HG02678 (cell line): Measurements from ENCODE around the gene CNTN6.

Source experiments
- ATAC-seq: cut with Tn5 transposase; IDR thresholded peaks from one replicate; pipeline ENCODE4 v1.9.1; 2021; ENCODE audit warnings: mild to moderate bottlenecking, moderate library complexity; ENCODE audit not compliant: unreplicated experiment

Gene CNTN6

GRCh38 chr3:1092771-1093170 is at the start of gene CNTN6:
CNTN6 (plus strand) TSS chr3:1093024; CDS start chr3:1148009, 54,985 bp downstream.
- no peak for ATAC-seq

- ATAC-seq = no peak
Observed at GRCh38 chr3:1048558-1048957, 44.3 kb upstream of the CNTN6 start.

- no peak for ATAC-seq
Observed at GRCh38 chr3:1055870-1056269, 37.0 kb upstream of the CNTN6 start.

DNA sequence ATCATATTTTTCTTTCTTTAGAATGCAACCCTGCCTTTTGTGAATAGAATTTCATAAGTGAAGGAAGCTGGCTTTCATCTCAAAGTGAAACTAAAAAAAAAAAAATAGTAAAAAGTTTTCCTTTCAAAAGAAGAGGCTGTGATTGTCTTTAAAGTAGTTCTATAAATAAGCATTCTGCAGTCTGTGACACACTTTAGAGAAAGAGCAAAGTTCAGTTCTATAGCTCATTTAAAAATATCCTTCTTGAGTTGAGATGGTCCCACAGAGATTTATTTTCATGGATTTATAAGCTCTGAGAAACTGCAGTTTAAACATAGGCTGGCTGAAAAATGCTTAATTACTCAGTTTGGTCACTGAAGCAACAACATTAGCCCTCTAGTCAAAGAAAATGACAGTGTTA is 36.1 kb upstream of the CNTN6 start:
- no peak for ATAC-seq

- ATAC-seq = no peak
Observed at GRCh38 chr3:1057436-1057835, 35.4 kb upstream of the CNTN6 start.

GRCh38 chr3:1068985-1069384 is 23.8 kb upstream of the CNTN6 start:
- ATAC-seq = no peak

- ATAC-seq = no peak
Observed at GRCh38 chr3:1072041-1072440, 20.8 kb upstream of the CNTN6 start.

DNA sequence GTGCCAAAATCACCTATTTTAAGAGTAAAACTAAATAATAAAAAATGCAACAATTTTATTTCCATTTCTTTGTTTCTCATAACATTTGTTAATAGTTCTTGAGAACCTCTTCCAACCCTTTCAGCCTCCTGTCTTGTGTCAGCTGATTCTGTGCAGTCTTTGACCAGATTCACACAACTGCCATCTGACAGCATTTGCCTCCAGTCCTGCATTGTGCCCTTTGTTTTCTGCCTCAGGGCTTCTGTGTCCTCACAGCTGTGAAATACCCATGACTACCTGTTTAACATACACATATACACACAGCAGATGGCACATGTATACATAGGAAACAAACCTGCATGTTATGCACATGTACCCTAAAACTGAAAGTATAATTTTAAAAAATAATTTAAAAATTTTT is 13.2 kb upstream of the CNTN6 start:
- ATAC-seq = no peak

- ATAC-seq = peak; percentile 53
Observed at GRCh38 chr3:1082108-1082507, 10.7 kb upstream of the CNTN6 start.

DNA sequence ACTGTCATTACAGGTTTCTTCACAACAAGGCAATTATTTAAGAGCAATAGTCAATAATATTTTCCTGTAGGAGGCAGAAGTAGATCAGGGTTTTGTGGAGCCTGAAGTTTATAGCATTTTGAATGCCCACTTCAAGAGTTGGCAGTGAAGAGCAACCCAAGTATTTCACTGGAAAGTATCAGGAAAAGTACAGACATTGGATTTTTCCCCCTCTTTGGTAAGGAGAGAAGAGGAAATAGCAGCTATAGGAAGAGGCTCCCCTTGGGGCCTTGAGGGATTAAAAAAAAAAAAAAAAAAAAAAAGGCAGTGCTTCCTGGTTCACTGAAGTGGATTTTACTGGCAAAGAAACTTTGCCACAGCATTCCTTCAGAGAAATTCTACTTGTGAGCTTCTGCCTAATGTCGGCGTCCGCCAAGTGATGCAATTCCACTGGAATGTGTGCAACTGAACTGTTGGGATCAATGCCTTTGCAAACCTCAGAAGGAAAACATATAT is 5.7 kb upstream of the CNTN6 start:
- no peak for ATAC-seq

- no peak for ATAC-seq
Observed at GRCh38 chr3:1088503-1088902, 4.3 kb upstream of the CNTN6 start.

- ATAC-seq = no peak
Observed at GRCh38 chr3:1091286-1091685, 1.5 kb upstream of the CNTN6 start.

DNA sequence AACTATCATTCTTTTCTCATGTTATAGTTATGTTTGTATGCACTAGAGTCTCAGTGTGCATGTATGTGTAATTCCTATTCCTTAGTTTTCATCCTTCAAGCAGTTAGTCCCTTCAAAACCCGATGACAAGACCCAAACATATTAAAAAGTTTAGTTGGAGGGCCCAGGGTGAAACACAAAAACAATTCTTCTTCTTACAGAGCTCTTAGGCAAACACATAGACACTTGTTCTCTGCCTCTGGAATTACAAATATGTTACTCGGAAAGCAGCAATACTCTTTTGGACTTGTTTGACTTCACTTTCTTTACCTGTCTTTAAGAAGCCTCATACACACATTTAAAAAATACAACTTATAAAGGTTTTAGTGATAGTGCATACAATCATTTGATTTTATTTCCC is 763 bp upstream of the CNTN6 start:
- no peak for ATAC-seq

DNA sequence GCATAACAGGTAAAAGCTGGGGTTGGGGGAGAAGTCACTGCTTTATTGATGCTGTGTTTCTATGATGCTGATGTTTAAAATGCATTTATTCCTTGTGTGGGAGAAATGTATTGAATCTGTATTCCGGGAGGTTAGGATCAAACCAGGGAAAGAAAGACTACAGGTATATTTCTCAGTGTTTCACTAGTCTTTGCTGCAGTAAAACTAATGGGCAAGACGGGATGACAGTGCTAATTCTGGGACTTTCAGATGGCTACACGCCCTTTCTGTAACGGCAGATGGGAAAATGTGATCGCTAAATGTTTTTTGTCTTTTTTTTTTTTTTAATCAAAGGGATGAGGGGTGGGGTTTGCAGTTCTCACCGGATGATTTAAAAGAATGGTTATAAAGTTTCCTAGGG is 393 bp downstream of the CNTN6 start:
- ATAC-seq = no peak

- ATAC-seq = no peak
Observed at GRCh38 chr3:1103525-1103924, 10.7 kb downstream of the CNTN6 start.

DNA sequence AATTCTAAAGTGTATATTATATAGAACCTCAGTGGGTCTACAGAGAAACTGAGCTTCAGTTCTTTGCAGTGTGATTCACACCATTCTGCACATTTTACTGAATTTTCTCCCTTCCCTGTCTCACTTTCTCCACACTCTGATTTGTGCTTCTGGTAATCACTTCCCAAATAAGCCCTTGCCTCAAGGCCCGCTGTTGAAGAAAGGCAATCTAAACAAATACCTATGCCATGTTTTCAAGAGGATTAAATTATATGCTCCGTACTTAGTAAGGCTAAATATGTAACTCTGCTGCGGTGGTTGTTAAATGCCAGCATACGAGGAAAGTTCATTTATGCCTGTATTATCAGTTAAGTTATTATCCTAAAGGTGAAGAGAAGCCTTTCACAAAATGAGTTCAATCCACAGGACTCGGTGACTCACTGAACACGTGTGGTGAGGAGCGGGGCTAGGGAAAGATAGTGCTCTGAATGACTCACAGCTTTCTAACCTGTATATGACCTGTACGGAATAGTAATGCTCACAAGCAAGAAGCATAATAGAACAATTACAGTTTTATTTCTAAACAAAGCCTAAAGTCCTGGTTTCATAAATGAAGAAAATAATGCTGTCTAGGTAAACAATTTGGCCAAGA is 25.1 kb downstream of the CNTN6 start:
- no peak for ATAC-seq

GRCh38 chr3:1131166-1131565 is 38.3 kb downstream of the CNTN6 start:
- no peak for ATAC-seq

DNA sequence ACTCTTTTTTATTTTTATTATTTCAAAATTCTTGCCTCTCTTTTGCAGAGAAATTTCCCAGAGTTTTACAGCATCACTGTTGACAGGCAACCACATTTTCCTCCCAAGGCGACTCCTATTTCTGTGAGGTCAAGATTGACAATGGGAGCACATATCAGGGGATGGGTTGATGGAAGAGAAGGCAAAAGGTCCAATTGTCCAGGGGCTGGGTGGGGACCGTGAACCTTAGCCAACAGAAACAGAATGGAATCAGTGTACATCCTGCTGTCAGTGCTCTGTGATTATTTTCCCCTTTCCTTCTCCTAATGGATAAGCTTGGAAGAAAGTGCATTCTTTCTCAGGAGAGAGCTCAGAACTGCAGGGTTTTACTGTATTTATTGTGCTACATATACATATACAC is 42.4 kb downstream of the CNTN6 start:
- no peak for ATAC-seq

- no peak for ATAC-seq
Observed at GRCh38 chr3:1138036-1138435, 45.2 kb downstream of the CNTN6 start.

DNA sequence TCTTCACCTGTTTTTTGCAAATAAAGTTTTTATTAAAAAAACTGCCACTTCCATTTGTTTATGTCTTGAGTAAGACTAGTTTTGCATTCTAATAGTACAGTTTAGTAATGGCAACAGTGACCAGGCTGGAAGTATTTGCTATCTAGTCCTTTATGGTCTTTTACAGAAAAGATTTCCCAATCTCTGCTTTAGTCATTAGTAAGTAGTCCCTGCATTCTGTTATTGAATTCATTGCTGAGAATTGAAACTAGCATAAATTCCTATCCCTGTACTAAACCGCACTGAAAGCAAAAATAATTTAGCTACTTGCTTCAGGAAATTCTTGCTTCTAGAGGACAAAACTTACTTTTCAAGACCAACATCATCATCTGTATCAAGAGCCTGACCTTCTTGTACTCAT is 46.2 kb downstream of the CNTN6 start:
- ATAC-seq = no peak

GRCh38 chr3:1147326-1147725 is 54.5 kb downstream of the CNTN6 start:
- no peak for ATAC-seq

- no peak for ATAC-seq
Observed at GRCh38 chr3:1147819-1148218, 55.0 kb downstream of the CNTN6 start.

DNA sequence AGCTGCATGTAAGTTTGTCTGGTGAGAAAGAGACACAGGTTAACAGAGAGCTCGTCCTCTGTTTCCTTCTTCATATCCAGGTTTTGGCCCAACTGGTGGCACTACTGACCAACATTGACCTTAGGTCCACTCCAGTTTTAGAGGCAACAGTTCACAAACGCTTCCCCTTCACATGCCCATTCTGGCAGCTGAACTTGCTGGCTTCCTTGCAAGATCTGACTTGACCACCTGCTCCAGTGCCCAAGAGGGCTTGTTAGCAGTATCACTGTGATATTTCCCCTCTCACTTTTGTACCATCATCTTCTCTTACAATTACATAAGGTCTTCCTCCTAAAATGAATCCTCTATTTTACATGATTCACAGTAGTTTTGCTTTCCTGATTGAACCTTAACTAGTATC is 71.3 kb downstream of the CNTN6 start:
- ATAC-seq = no peak
